Karpas-422 (cell line): ENCODE results near the gene TRPM2. TPM values are rescaled to one million over a fixed set of nuclear protein-coding genes. Genes with fewer than 3 reads are reported as not detected.
"Not testable (repeated sequence)": the region's sequence is repeated elsewhere in the genome, so short reads cannot be mapped to it uniquely, and the experiment has no call there.

Source experiments
- DNase-seq: peaks from one replicate; pipeline ENCODE4 v3.0.0-alpha.2; 2015
- H2AFZ ChIP-seq: fragments of 200-600 bp; sonication (generic); 2 replicates; pipeline ENCODE4 v1.6.1; 2014; ENCODE audit warnings: antibody characterized with exemption, low read length, mixed read lengths
- H3K27ac ChIP-seq: fragments of 200-600 bp; sonication (generic); 2 replicates; pipeline ENCODE4 v1.5.1; 2014; ENCODE audit warnings: mild to moderate bottlenecking, low read length, moderate library complexity
- H3K27me3 ChIP-seq: fragments of 200-600 bp; sonication (generic); 2 replicates; pipeline ENCODE4 v1.6.1; 2014; ENCODE audit warnings: low read length, mixed read lengths
- H3K36me3 ChIP-seq: fragments of 200-600 bp; sonication (generic); 2 replicates; pipeline ENCODE4 v1.6.1; 2014; ENCODE audit warnings: low read length, mixed read lengths; ENCODE audit not compliant: insufficient read depth
- H3K4me1 ChIP-seq: fragments of 200-600 bp; sonication (generic); 2 replicates; pipeline ENCODE4 v1.6.1; 2014; ENCODE audit warnings: mild to moderate bottlenecking, low read length, mixed read lengths
- H3K4me2 ChIP-seq: fragments of 200-600 bp; sonication (generic); 2 replicates; pipeline ENCODE4 v1.6.1; 2014; ENCODE audit warnings: low read length, low read depth, mild to moderate bottlenecking; ENCODE audit not compliant: poor library complexity, severe bottlenecking
- H3K4me3 ChIP-seq: fragments of 200-600 bp; sonication (generic); 2 replicates; pipeline ENCODE4 v1.5.1; 2014; ENCODE audit warnings: mild to moderate bottlenecking, antibody characterized with exemption, low read length, mixed read lengths
- H3K79me2 ChIP-seq: fragments of 200-600 bp; sonication (generic); 2 replicates; pipeline ENCODE4 v1.6.1; 2014; ENCODE audit warnings: mild to moderate bottlenecking, low read length, mixed read lengths
- H3K9ac ChIP-seq: fragments of 200-600 bp; sonication (generic); 2 replicates; pipeline ENCODE4 v1.6.0; 2014; ENCODE audit warnings: low read length
- H3K9me2 ChIP-seq: fragments of 200-600 bp; sonication (generic), shearing (Covaris generic); replicated peaks from 2 replicates; pipeline ENCODE4 v1.6.0; 2014; ENCODE audit warnings: mild to moderate bottlenecking, low read length, moderate library complexity; ENCODE audit not compliant: insufficient read depth
- H3K9me3 ChIP-seq: fragments of 300-700, 200-600 bp; sonication (generic); 2 replicates; pipeline ENCODE4 v1.6.1; 2014; ENCODE audit warnings: low read length, mixed read lengths
- H4K20me1 ChIP-seq: fragments of 200-600 bp; sonication (generic); 2 replicates; pipeline ENCODE4 v1.6.1; 2014; ENCODE audit warnings: mild to moderate bottlenecking, antibody characterized with exemption, low read length, low read depth; ENCODE audit not compliant: insufficient read depth
- total RNA-seq: library from RNA; depleted of rRNA; stranded (reverse); fragments of >200 nt; shearing (Covaris generic); gene quantifications from 2 replicates; pipeline ENCODE4 v1.2.3, GENCODE V29; 2014; ENCODE audit warnings: low replicate concordance

TRPM2 gene
- total RNA-seq, 1 experiment from 2014 or later = not detected

- H4K20me1 ChIP-seq, H3K27ac ChIP-seq, H2AFZ ChIP-seq, H3K9ac ChIP-seq, H3K9me3 ChIP-seq, H3K9me2 ChIP-seq, H3K79me2 ChIP-seq, DNase-seq, H3K27me3 ChIP-seq, H3K4me3 ChIP-seq, H3K36me3 ChIP-seq, H3K4me1 ChIP-seq, H3K4me2 ChIP-seq: not testable (repeated sequence)
These were observed 64.2 kb downstream of the TRPM2 start for GRCh38 chr21:44417621-44418107.

DNA sequence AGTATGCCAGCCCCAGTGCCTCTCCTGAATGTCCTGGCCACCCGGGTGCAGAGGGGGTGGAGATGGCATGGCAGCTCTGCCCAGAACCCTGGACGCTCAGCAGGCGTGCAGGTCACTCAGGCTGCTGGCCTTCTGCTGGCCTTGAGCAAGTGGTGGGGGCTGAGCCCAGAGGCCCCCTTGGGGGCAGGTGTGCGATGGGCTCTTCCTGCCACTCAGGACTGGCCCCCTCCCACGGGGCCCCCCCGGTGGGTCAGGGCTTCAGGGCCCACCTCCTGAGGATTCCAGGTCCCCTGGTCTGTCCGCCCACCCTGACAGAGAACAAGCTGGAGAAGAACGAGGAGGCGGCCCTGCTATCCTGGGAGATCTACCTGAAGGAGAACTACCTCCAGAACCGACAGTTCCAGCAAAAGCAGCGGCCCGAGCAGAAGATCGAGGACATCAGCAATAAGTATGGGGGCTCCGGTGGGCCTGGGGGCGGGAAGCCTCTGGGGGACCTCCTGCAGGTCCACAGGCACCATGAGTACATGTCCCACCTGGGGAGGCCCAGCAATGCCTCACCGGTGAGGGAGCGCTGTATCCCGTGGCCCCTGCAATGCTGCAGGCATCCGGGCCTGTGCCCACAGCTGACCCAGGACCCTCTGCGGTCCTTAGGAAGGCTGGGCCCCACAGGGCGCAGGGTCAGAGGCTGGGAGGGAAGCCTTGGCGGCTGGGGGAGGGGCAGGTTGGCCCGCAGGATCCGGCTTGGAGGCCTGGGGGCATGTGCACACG is 64.9 kb downstream of the TRPM2 start:
- no peaks in the 10 kb centered on the region for H3K9me2 ChIP-seq
- no peak overlapping the region for H2AFZ ChIP-seq
- no peak for DNase-seq
- no peaks in the 10 kb centered on the region for H4K20me1 ChIP-seq
- H3K79me2 ChIP-seq = no peaks in the 10 kb centered on the region
- no peak overlapping the region for H3K27ac ChIP-seq
- no peaks in the 10 kb centered on the region for H3K4me1 ChIP-seq
- H3K9me3 ChIP-seq = peaks cover 3% of the 10 kb centered on the region; the same call in 1 of the 2 replicates
- H3K36me3 ChIP-seq = no peaks in the 10 kb centered on the region
- H3K9ac ChIP-seq = no peak overlapping the region
- no peak overlapping the region for H3K4me3 ChIP-seq
- no peak overlapping the region for H3K4me2 ChIP-seq
- no peaks in the 10 kb centered on the region for H3K27me3 ChIP-seq

DNA sequence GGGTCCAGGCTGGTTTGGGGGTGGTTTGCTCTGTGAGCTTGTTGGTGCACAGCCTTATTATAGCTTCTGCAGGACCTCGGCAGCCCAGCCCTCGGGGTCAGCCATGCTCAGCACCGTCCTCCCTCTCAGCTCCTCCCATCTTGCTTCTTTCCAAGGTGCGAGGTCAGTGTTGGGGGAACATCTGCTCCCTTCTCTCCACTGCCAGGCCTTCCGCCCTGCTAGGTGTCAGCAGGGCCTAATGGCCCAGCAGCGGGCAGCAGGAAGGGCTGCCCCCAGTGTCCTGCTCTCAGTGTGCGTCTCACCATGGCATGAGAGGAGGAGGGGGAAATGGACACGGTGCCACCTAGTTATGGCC is 65.4 kb downstream of the TRPM2 start:
- H3K27ac ChIP-seq = no peak overlapping the region
- peaks cover 3% of the 10 kb centered on the region; the same call in 1 of the 2 replicates for H3K9me3 ChIP-seq
- H3K27me3 ChIP-seq = no peaks in the 10 kb centered on the region
- H4K20me1 ChIP-seq = no peaks in the 10 kb centered on the region
- H3K79me2 ChIP-seq = no peaks in the 10 kb centered on the region
- H3K4me2 ChIP-seq = no peak overlapping the region
- no peaks in the 10 kb centered on the region for H3K9me2 ChIP-seq
- no peak for DNase-seq
- H3K4me3 ChIP-seq = no peak overlapping the region
- no peaks in the 10 kb centered on the region for H3K36me3 ChIP-seq
- no peak overlapping the region for H3K9ac ChIP-seq
- H3K4me1 ChIP-seq = no peaks in the 10 kb centered on the region
- H2AFZ ChIP-seq = no peak overlapping the region

- Histone ChIP-seq H3K9me3 (peaks cover 3% of the 10 kb centered on the region; the same call in 1 of the 2 replicates), H2AFZ (no peak overlapping the region), H3K27ac (no peak overlapping the region), H3K36me3 (no peaks in the 10 kb centered on the region), H3K4me1 (no peaks in the 10 kb centered on the region), H3K4me2 (no peak overlapping the region), H3K9me2 (no peaks in the 10 kb centered on the region), H3K27me3 (no peaks in the 10 kb centered on the region), H3K9ac (no peak overlapping the region), H3K79me2 (no peaks in the 10 kb centered on the region), H3K4me3 (no peak overlapping the region), H4K20me1 (no peaks in the 10 kb centered on the region)
- no peak for DNase-seq
These were observed 66.3 kb downstream of the TRPM2 start for GRCh38 chr21:44419679-44420078.

GRCh38 chr21:44420416-44421205 is 67.2 kb downstream of the TRPM2 start:
- H3K9me3 ChIP-seq = peaks cover 3% of the 10 kb centered on the region; the same call in 1 of the 2 replicates
- DNase-seq = no peak
- H2AFZ ChIP-seq = no peak overlapping the region
- no peak overlapping the region for H3K4me3 ChIP-seq
- H3K27me3 ChIP-seq = no peaks in the 10 kb centered on the region
- no peak overlapping the region for H3K4me2 ChIP-seq
- no peak overlapping the region for H3K9ac ChIP-seq
- H3K36me3 ChIP-seq = no peaks in the 10 kb centered on the region
- no peaks in the 10 kb centered on the region for H3K79me2 ChIP-seq
- H3K4me1 ChIP-seq = no peaks in the 10 kb centered on the region
- H3K9me2 ChIP-seq = no peaks in the 10 kb centered on the region
- no peak overlapping the region for H3K27ac ChIP-seq
- H4K20me1 ChIP-seq = no peaks in the 10 kb centered on the region

GRCh38 chr21:44421901-44422840 is 68.8 kb downstream of the TRPM2 start:
- H3K4me2 ChIP-seq = no peak overlapping the region
- no peak overlapping the region for H3K27ac ChIP-seq

GRCh38 chr21:44423312-44423821 is 69.9 kb downstream of the TRPM2 start:
- Histone ChIP-seq H3K4me2 (no peak overlapping the region), H2AFZ (no peak overlapping the region)
- DNase-seq = no peak

More at GRCh38 chr21:44421901-44422840, 68.8 kb downstream of the TRPM2 start:
- H4K20me1 ChIP-seq = no peaks in the 10 kb centered on the region
- peaks cover 11% of the 10 kb centered on the region for H3K9me3 ChIP-seq
- H3K79me2 ChIP-seq = no peaks in the 10 kb centered on the region
- H3K9ac ChIP-seq = no peak overlapping the region
- no peaks in the 10 kb centered on the region for H3K36me3 ChIP-seq
- no peaks in the 10 kb centered on the region for H3K27me3 ChIP-seq
- H3K4me1 ChIP-seq = no peaks in the 10 kb centered on the region
- no peak for DNase-seq
- no peaks in the 10 kb centered on the region for H3K9me2 ChIP-seq
- H3K4me3 ChIP-seq = no peak overlapping the region
- no peak overlapping the region for H2AFZ ChIP-seq

More at GRCh38 chr21:44423312-44423821, 69.9 kb downstream of the TRPM2 start:
- no peak overlapping the region for H3K27ac ChIP-seq
- no peak overlapping the region for H3K9ac ChIP-seq
- H3K36me3 ChIP-seq = no peaks in the 10 kb centered on the region
- no peaks in the 10 kb centered on the region for H3K9me2 ChIP-seq
- H3K4me1 ChIP-seq = no peaks in the 10 kb centered on the region
- no peak overlapping the region for H3K4me3 ChIP-seq
- no peaks in the 10 kb centered on the region for H3K79me2 ChIP-seq
- no peaks in the 10 kb centered on the region for H3K27me3 ChIP-seq
- H4K20me1 ChIP-seq = no peaks in the 10 kb centered on the region
- H3K9me3 ChIP-seq = peaks cover 18% of the 10 kb centered on the region
